Fibroblast of lung (primary cell): ENCODE results near the gene ABCA13. TPM values are rescaled to one million over a fixed set of nuclear protein-coding genes. Genes with fewer than 3 reads are reported as not detected.

Experiments
- DNase-seq, 2 donors: peaks; one replicate each; pipeline versions ENCODE4 v3.0.0 to v3.0.0-alpha.2; 2010; ENCODE audit warnings: low read depth in 2 of 2
- H2AFZ ChIP-seq: 2 replicates; pipeline ENCODE4 v1.5.1; 2012; ENCODE audit warnings: low read length, control low read depth, inconsistent platforms
- H3K27ac ChIP-seq: 2 replicates; pipeline ENCODE4 v1.5.1; 2011; ENCODE audit warnings: low read length, control low read depth; ENCODE audit not compliant: insufficient read depth
- H3K27me3 ChIP-seq: 2 replicates; pipeline ENCODE4 v1.5.1; 2011; ENCODE audit warnings: mild to moderate bottlenecking, low read length; ENCODE audit not compliant: control insufficient read depth, insufficient read depth
- H3K36me3 ChIP-seq: 2 replicates; pipeline ENCODE4 v1.5.1; 2011; ENCODE audit warnings: low read length; ENCODE audit not compliant: control insufficient read depth, insufficient read depth
- H3K4me1 ChIP-seq: 2 replicates; pipeline ENCODE4 v1.5.1; 2011; ENCODE audit warnings: low read length; ENCODE audit not compliant: control insufficient read depth, insufficient read depth; ENCODE audit errors: extremely low read depth
- H3K4me2 ChIP-seq: 2 replicates; pipeline ENCODE4 v1.5.1; 2011; ENCODE audit warnings: low read length, control low read depth; ENCODE audit not compliant: insufficient read depth; ENCODE audit errors: extremely low read depth
- H3K4me3 ChIP-seq, 4 experiments: fragments of 200-600 bp in 1 of 4; sonication (generic) in 1 of 4; replicated peaks in 1 of 4; 2 replicates each; pipeline ENCODE4 v1.5.1; 2011 to 2016; ENCODE audit warnings: low read length in 4 of 4, low read depth in 3 of 4, mild to moderate bottlenecking in 3 of 4, control low read depth in 2 of 4, inconsistent platforms in 1 of 4, mixed read lengths in 1 of 4; ENCODE audit not compliant: insufficient read depth in 1 of 4; ENCODE audit errors: control extremely low read depth in 1 of 4
- H3K79me2 ChIP-seq: 2 replicates; pipeline ENCODE4 v1.5.1; 2012; ENCODE audit warnings: mild to moderate bottlenecking, low read length, inconsistent platforms; ENCODE audit not compliant: control insufficient read depth, insufficient read depth
- H3K9ac ChIP-seq: 2 replicates; pipeline ENCODE4 v1.5.1; 2011; ENCODE audit warnings: mild to moderate bottlenecking, low read length, control low read depth; ENCODE audit not compliant: insufficient read depth
- H3K9me3 ChIP-seq: 2 replicates; pipeline ENCODE4 v1.5.1; 2012; ENCODE audit warnings: low read depth, low read length; ENCODE audit not compliant: control insufficient read depth, insufficient read depth
- H4K20me1 ChIP-seq: 2 replicates; pipeline ENCODE4 v1.5.1; 2011; ENCODE audit warnings: low read length; ENCODE audit not compliant: control insufficient read depth, insufficient read depth; ENCODE audit errors: extremely low read depth
- EZH2 ChIP-seq: IDR thresholded peaks from 2 replicates; pipeline ENCODE4 v1.5.1; 2012; ENCODE audit warnings: low read length, control low read depth, mild to moderate bottlenecking; ENCODE audit errors: missing control alignments
- polyA plus RNA-seq, 2 donors: library from polyadenylated mRNA; depleted of rRNA in 1 of 2; stranded (reverse) in 1 of 2; unstranded in 1 of 2; fragments of >200 nt; gene quantifications; 2 replicates each; pipeline ENCODE4 v1.2.1, GENCODE V29; 2011 to 2012; ENCODE audit warnings: missing spikeins in 1 of 2
- total RNA-seq: library from RNA; depleted of rRNA; stranded (reverse); fragments of >200 nt; gene quantifications from 2 replicates; pipeline ENCODE4 v1.2.1, GENCODE V29; 2014
- TF ChIP-seq, protein P1 (sequence below), 2 donors: IDR thresholded peaks in 1 of 2; conservative IDR thresholded peaks in 1 of 2; 1 replicate in 1 of 2; 2 replicates in 1 of 2; pipeline ENCODE4 v1.5.1; 2011 to 2012; ENCODE audit warnings: low read length in 2 of 2, control low read depth in 1 of 2, inconsistent platforms in 1 of 2, low read depth in 1 of 2, mild to moderate bottlenecking in 1 of 2

Gene ABCA13
- total and polyA plus RNA-seq, 2 donors (not counting 1 experiment from before 2014, with no cell fraction given), result 0.08 to 10.9 TPM

GRCh38 chr7:48595756-48596155 lies 424.5 kb downstream of the ABCA13 start:
- TF ChIP-seq, protein P1, sequence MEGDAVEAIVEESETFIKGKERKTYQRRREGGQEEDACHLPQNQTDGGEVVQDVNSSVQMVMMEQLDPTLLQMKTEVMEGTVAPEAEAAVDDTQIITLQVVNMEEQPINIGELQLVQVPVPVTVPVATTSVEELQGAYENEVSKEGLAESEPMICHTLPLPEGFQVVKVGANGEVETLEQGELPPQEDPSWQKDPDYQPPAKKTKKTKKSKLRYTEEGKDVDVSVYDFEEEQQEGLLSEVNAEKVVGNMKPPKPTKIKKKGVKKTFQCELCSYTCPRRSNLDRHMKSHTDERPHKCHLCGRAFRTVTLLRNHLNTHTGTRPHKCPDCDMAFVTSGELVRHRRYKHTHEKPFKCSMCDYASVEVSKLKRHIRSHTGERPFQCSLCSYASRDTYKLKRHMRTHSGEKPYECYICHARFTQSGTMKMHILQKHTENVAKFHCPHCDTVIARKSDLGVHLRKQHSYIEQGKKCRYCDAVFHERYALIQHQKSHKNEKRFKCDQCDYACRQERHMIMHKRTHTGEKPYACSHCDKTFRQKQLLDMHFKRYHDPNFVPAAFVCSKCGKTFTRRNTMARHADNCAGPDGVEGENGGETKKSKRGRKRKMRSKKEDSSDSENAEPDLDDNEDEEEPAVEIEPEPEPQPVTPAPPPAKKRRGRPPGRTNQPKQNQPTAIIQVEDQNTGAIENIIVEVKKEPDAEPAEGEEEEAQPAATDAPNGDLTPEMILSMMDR (conservative IDR thresholded peaks at IDR 0.05 in 1 of 2, IDR thresholded peaks at IDR 0.05 in 1 of 2; ENCODE audit: low read depth in 1 of 2, low read length in 2 of 2), result no peak
- TF ChIP-seq EZH2, result no peak
- Histone ChIP-seq H3K27me3 (no peaks in the 10 kb centered on the region), H3K36me3 (no peaks in the 10 kb centered on the region), H3K4me1 (no peaks in the 10 kb centered on the region), H4K20me1 (no peaks in the 10 kb centered on the region), H3K9ac (no peak overlapping the region), H2AFZ (no peak overlapping the region), H3K4me2 (no peak overlapping the region), H3K9me3 (no peaks in the 10 kb centered on the region), H3K27ac (no peak overlapping the region), H3K79me2 (no peaks in the 10 kb centered on the region), H3K4me3 (no peak overlapping the region)
- no peak for DNase-seq

- H2AFZ ChIP-seq, result no peak overlapping the region
- no peak for TF ChIP-seq EZH2
- TF ChIP-seq, protein P1 (conservative IDR thresholded peaks at IDR 0.05 in 1 of 2, IDR thresholded peaks at IDR 0.05 in 1 of 2; ENCODE audit: low read depth in 1 of 2, low read length in 2 of 2), result no peak
- H3K9me3 ChIP-seq, result no peaks in the 10 kb centered on the region
- no peaks in the 10 kb centered on the region for H3K79me2 ChIP-seq
- H3K4me2 ChIP-seq, result no peak overlapping the region
- no peak for DNase-seq
- H3K36me3 ChIP-seq, result no peaks in the 10 kb centered on the region
- no peak overlapping the region for H3K27ac ChIP-seq
- no peak overlapping the region for H3K9ac ChIP-seq
- no peaks in the 10 kb centered on the region for H3K27me3 ChIP-seq
- H4K20me1 ChIP-seq, result no peaks in the 10 kb centered on the region
- H3K4me3 ChIP-seq, result no peak overlapping the region
- H3K4me1 ChIP-seq, result no peaks in the 10 kb centered on the region
Measured at GRCh38 chr7:48610705-48611104, 439.4 kb downstream of the ABCA13 start.

GRCh38 chr7:48611993-48612392 lies 440.7 kb downstream of the ABCA13 start:
- H3K9me3 ChIP-seq, result no peaks in the 10 kb centered on the region
- no peaks in the 10 kb centered on the region for H3K27me3 ChIP-seq
- H3K79me2 ChIP-seq, result no peaks in the 10 kb centered on the region
- no peaks in the 10 kb centered on the region for H3K36me3 ChIP-seq
- no peak overlapping the region for H3K9ac ChIP-seq
- H2AFZ ChIP-seq, result no peak overlapping the region
- no peak overlapping the region for H3K27ac ChIP-seq
- H3K4me2 ChIP-seq, result no peak overlapping the region
- no peak overlapping the region for H3K4me3 ChIP-seq
- TF ChIP-seq, protein P1 (conservative IDR thresholded peaks at IDR 0.05 in 1 of 2, IDR thresholded peaks at IDR 0.05 in 1 of 2; ENCODE audit: low read depth in 1 of 2, low read length in 2 of 2), result no peak
- TF ChIP-seq EZH2, result no peak
- no peaks in the 10 kb centered on the region for H4K20me1 ChIP-seq
- DNase-seq, result peak in 1 of 2 donors; percentile 13
- no peaks in the 10 kb centered on the region for H3K4me1 ChIP-seq
